ENCODE data around the gene SPATS1. TPM values are rescaled to one million over a fixed set of nuclear protein-coding genes. Genes with fewer than 3 reads are reported as not detected.

The SPATS1 gene
- total RNA-seq, 4 donors from 2014 or later, result not detected

Other genes with a start within 250 kb of the SPATS1 start
- gene MRPL14, start 215.2 kb upstream of the SPATS1 start, total RNA-seq, result 10 to 100 TPM; 41.7 to 60.3 (median 53.6) TPM
- gene TMEM63B, start 215.1 kb upstream of the SPATS1 start, total RNA-seq, result 10 to 100 TPM; 27.8 to 56.3 (median 45.5) TPM
- under 1 TPM in 2 of 4 donors, not detected in 2; 0.57 to 1.00 TPM for gene CAPN11, start 183.8 kb upstream of the SPATS1 start, total RNA-seq
- gene MYMX, start 125.7 kb upstream of the SPATS1 start, total RNA-seq, result not detected
- gene SLC29A1, start 119.1 kb upstream of the SPATS1 start, total RNA-seq, result 10 to 100 TPM; 12.7 to 24.8 (median 22.3) TPM
- gene HSP90AB1, start 95.5 kb upstream of the SPATS1 start, total RNA-seq, result 100 to 1,000 TPM; 433 to 696 (median 601) TPM
- 10 to 100 TPM in 3 of 4 donors, 1 to 10 TPM in 1; 9.7 to 34.4 (median 21.2) TPM for gene SLC35B2, start 85.1 kb upstream of the SPATS1 start, total RNA-seq
- gene NFKBIE, start 77.1 kb upstream of the SPATS1 start, total RNA-seq, result 10 to 100 TPM in 3 of 4 donors, 1 to 10 TPM in 1; 8.6 to 11.2 (median 10.2) TPM
- gene TMEM151B, start 72.2 kb upstream of the SPATS1 start, total RNA-seq, result not detected
- gene AARS2, start 29.3 kb upstream of the SPATS1 start, total RNA-seq, result 10 to 100 TPM in 3 of 4 donors, 1 to 10 TPM in 1; 9.0 to 21.9 (median 12.2) TPM
- 10 to 100 TPM in 3 of 4 donors, 1 to 10 TPM in 1; 10.0 to 19.3 (median 14.7) TPM for gene CDC5L, start 45.1 kb downstream of the SPATS1 start, total RNA-seq

Data from esophagus squamous epithelium (tissue), 4 donors.